Posterior cingulate gyrus (tissue), 11 donors: Measurements from ENCODE around the gene TMEM128.
"Not testable (repeated sequence)": the region's sequence is repeated elsewhere in the genome, so short reads cannot be mapped to it uniquely, and the experiment has no call there.

Source experiments
- DNase-seq, 10 donors: peaks; one replicate each; pipeline versions ENCODE4 v3.0.0 to v3.0.0-alpha.2; 2020 to 2021; ENCODE audit warnings: mixed read lengths in 3 of 10
- intact Hi-C: fragments of 100-400 bp; cut with DNase I; formaldehyde crosslinking; loops from one replicate; pipeline ENCODE4 v1.15.1; 2023

Gene TMEM128

DNA sequence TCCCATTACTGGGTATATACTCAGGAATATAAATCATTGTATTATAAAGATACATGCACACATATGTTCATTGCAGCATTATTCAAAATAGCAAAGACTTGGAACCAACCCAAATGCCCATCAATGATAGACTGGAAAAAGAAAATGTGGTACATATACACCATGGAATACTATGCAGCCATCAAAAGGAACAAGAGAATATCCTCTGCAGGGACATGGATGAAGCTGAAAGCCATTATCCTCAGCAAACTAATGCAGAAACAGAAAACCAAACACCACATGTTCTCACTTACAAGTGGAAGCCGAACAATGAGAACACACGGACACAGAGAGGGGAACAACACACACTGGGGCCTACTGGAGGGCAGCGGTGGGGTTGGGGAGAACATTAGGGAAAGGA is 9.7 kb upstream of the TMEM128 start:
- intact Hi-C loops, DNase-seq: not testable (repeated sequence)

DNA sequence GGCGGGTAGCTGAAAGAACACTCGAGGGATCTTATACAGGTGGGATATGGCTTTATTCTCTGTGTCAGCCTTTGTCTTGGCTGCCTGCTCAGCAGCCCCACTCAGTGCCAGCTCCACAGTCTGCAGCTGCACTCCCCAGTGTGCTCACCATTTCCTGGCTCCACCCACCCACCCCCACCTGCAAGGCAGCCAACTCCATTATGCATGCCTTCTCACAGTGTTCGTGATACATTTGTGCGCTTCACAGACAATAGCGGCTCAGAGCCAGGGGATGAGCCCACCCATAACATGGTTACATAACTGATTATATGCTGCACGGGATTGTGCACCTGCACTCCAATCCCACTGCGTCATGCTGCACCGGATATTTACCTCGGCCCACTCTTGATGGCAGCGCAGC is 8.8 kb upstream of the TMEM128 start:
- DNase-seq: no peak
- intact Hi-C loops: no loop called here

DNA sequence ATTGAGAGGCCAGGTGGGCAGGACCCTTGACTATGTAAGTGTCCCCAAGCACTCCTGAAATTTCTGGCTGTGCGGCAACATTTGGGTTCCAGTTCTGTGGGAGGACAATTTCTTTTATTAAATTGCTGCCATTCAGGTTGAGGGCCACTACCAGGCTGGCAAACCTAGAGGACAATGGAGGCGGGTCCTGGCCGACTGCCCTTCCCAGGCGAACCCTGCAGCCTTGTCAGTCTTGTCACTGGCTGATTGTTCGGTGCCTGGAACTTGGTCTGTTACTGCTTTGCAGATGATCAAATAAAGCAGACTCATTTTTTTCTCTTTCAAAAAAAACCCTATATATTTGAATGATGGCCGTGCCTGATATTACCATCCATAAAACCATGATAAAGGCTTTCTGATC is 6.6 kb upstream of the TMEM128 start:
- intact Hi-C loops: no loop called here
- peak; percentile 60 to 97 (median 80) for DNase-seq

DNA sequence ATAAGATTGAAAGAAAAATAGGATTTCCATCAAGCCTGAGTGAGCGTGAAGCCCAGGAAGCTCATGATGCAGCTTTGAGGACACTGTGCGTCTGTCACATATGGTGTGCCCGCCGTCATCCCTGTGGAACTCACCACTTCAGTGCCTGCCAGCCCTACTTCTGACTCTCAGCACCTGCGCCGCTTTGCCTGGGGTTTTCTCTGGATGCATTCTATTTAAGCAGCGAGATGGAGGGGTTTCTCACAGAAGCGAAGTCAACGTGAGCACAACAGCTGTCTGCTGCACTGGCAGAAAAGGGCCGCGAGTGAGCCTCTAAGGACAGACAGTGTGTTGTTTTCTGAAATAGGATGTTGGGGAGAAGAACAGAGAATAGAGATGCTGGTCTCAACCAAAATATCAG is 6.2 kb upstream of the TMEM128 start:
- intact Hi-C loops: no loop called here

DNA sequence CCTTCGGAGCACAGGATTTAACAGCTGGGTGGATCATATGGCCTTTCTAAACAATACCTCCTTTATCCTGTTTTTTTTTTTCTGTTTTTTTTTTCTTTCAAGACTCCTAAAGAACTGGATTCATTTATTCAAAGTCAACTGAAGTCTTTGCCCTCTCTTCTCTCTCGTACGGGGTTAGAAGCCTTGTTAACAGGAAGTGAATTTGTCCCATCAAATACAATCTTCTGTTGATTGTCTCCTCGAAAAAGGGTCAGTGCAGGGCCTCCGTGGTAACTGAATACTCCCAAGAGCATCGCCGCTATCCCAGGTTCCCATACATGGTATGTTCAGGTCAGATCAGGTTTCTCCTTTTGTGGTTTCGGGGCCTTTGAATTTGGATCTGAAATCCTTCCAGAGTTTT is 1.8 kb upstream of the TMEM128 start:
- intact Hi-C loops: loop anchor here (1.0 to 5.0 kb wide), 2 partner anchors 40 to 292 kb away; partner anchors contain the start of genes LYAR, STX18 and ZBTB49
- no peak for DNase-seq

More for the DNA sequence above, 6.2 kb upstream of the TMEM128 start:
- DNase-seq: peak in 4 of 10 donors; percentile 14 to 31 (median 18)

DNA sequence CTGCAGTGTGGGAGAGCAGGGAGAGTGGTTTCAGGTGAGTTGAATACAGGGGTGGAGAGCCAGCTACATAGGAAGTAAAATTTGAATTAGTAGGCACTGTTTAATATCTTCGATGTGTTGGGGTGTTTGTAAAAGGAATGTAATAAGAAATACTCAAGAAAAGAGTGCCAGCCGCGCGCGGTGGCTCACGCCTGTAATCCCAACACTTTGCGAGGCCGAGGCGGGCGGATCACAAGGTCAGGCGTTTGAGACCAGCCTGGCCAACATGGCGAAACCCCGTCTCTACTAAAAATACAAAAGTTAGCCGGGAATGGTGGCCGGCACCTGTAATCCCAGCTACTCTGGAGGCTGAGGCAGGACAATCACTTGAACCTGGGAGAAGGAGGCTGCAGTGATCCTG is 1.3 kb upstream of the TMEM128 start:
- intact Hi-C loops: loop anchor here (1.0 to 5.0 kb wide), 2 partner anchors 41 to 293 kb away; partner anchors contain the start of genes LYAR, STX18 and ZBTB49

DNA sequence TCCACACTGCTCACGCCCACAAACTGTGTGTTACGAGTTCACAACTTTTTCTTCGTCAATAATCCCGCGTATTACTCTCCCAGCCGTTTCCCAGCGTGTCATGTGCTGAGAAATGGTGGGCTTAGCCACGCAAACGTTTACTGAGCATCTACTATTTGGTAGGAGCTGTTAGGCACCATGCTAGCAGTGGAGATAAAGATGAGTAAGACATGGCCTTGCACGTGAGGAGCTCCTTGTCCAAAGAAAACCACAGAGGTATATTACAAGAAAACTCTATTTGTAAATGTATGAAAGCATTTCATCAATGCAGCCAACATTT is 821 bp upstream of the TMEM128 start:
- DNase-seq: no peak
- intact Hi-C loops: loop anchor here (1.0 to 5.0 kb wide), 2 partner anchors 41 to 293 kb away; partner anchors contain the start of genes LYAR, STX18 and ZBTB49

More for the DNA sequence above, 1.3 kb upstream of the TMEM128 start:
- DNase-seq: not testable (repeated sequence)

DNA sequence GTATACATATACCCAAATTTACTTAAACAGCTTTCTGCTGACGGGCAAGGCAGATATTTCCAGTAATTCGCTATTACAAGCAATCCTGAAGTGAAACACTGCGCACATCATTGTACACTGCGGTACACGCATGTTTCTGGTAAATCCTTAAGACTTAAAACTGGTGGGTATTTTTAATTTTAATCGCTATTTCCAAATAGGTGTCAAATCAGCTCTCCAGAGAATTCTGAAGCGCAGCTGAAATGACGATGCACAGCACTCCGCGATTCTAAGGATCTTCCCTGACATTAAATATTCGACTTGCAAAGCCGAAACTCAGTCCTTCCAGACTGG is 361 bp downstream of the TMEM128 start:
- intact Hi-C loops: loop anchor here (5.0 kb wide), 1 partner anchor 295 kb away; the partner anchor contains the start of gene STX18

DNA sequence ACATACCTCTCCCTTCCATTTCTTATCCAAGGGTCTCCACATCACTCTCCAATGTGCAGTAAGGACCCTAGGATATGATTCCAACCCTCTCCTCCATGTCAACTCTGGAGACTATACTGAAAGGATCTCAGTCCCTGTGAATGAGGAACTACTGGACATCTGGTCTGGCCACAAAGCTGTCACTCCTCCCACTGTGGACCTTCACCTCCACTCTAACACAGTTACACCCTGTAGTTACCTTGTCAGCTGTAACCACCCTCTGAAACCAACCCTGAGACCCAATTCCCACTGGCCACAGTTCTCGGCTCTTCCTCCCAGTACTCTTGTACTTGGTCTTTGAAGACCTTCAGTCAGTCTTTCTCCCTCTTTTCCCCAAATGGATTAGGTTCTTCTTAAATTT is 2.9 kb downstream of the TMEM128 start:
- DNase-seq: no peak
- intact Hi-C loops: loop anchor here (5.0 kb wide), 1 partner anchor 297 kb away; the partner anchor contains the start of gene STX18

More for the DNA sequence above, 361 bp downstream of the TMEM128 start:
- DNase-seq: no peak

DNA sequence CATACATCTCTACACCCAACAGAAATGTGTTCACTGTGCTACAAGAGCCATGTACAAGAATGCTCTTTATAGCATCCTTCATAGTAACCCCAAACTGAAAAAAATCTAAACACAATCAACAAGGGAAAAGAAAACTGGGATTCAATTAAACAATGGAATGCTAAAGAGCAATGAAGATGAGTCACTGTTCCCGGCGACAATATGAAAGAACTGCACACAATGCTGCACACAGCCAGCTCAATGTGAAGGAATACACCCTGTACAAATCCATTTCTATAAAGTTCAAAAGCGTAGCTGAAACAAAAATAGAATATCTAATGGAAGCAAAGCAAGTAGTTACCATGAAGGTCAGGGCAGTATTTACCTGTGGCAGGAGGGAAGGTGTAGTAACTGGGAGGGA is 8.5 kb downstream of the TMEM128 start:
- intact Hi-C loops: not testable (repeated sequence)

DNA sequence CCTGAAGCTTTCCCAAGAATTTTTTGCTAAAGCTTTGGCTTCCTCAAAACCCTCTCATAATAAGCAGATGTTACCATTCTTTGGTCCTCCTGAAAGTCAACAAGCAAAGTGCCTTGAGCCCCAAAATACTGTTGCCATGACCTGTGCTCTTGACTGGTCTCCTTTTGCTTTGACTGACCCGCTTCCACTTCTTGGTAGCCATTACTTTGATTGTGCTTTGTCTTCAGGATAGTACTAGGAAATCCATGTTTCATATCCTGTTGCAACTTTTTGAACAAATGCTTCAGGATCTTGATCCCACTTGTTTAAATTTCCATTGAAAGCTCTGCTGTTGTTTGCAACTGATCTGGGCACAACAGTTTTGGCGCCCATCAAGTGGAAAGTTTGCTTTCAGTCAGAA is 14.4 kb downstream of the TMEM128 start:
- intact Hi-C loops: no loop called here
- DNase-seq: no peak

More for the DNA sequence above, 8.5 kb downstream of the TMEM128 start:
- not testable (repeated sequence) for DNase-seq

DNA sequence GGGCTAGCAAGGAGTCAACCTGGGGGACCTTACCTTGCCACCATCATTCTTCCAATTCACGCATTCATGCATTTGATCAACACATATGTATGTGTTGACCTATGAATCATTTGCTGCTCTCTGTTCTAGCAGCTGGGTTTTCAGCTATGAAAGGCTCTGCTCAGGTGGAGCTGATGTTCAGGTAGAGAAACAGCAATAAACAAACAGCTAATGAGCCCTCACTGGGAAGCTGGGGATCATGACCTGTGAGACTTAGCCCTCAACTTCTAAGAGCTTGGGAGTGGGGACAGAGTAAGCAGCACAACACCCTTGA is 19.7 kb downstream of the TMEM128 start:
- intact Hi-C loops: no loop called here
- DNase-seq: no peak

DNA sequence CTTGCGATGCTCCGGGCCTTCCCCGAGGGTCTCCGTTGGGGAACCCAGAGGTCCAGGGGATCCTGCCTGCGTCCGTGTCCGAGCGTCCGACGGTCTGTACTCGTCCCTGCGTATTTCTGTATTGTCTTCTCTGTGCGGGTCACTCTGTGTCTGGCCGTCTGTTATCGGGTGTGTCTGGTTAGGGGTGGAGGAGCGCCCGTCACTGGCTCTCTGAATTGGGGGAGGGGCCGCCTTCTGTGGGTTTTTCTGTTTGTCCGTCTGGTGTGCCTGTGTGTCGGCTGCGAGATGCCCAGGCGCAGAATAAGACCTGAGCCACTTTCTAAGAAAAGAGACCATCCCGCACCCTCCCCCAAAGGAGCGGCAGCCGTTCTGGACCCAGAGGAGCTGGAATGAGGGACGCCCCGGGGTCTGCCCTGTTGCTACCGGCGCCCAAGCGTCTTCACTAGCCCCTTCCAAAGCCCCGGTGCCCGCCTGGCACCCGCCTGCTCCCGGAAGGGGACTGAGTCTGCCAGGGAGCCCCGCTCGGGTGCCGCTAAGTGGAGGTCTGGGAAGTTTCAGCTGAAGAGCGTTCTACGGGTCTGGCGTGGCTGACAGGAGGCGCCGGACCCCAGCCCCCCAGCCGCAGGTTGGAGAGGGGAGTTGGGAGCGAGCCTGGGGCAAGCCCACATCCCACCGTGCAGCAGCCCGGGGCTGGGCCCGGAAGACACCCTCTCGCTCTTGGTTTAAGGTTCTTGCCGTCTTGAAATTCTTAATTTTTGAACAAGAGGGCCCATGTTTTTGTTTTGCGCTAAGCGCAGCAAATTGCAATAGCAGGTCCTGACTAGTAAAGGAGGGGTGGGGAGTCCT is 20.3 kb downstream of the TMEM128 start:
- DNase-seq: peak in 1 of 10 donors; percentile 59
- intact Hi-C loops: no loop called here

DNA sequence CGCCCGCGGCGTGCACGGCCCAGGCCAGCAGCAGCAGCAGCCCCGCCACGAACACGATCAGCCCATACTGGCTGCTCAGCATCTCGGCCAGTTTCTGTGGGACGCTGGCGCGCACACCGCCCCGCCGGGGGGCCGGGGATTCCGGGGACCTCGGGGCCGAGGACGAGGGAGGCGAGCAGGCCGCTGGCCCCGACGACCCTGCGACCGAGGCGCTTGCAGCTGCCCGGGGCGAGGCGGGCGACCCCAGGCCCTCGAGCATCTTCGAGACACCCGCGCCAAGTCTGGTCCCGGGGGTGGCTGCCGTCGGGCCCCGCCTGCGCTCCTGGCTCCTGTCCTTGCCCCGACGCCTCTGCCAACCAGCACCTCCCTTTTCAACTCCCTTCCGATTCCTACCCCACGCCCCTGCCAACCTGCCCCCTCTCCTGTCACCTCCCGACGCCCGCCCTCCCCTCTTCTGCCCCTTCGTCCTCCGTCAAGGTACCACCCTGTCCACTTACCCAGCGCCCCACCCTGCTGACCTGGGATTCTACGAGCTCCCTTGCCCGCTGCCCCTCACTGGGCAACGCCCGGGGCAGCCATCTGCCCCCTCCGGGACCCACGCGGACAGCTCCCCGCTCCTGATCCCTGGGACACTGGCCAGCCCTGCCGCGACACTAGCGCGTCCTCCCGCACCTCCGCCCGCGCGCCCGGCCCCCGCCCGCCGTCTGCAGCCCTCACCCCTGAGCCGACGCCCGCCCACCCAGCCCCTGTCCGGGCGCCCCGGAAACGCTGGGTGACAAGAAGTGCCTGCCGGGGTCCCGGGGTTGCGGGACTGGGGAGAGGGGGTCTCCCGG is 21.2 kb downstream of the TMEM128 start, which contains the start of gene OTOP1:
Gene OTOP1, minus strand, starts transcription at position 324 of the 833 bp plus-strand sequence. Its CDS starts 65 bp downstream, at position 259.
- intact Hi-C loops: no loop called here
- DNase-seq: peak in 1 of 10 donors; percentile 54

DNA sequence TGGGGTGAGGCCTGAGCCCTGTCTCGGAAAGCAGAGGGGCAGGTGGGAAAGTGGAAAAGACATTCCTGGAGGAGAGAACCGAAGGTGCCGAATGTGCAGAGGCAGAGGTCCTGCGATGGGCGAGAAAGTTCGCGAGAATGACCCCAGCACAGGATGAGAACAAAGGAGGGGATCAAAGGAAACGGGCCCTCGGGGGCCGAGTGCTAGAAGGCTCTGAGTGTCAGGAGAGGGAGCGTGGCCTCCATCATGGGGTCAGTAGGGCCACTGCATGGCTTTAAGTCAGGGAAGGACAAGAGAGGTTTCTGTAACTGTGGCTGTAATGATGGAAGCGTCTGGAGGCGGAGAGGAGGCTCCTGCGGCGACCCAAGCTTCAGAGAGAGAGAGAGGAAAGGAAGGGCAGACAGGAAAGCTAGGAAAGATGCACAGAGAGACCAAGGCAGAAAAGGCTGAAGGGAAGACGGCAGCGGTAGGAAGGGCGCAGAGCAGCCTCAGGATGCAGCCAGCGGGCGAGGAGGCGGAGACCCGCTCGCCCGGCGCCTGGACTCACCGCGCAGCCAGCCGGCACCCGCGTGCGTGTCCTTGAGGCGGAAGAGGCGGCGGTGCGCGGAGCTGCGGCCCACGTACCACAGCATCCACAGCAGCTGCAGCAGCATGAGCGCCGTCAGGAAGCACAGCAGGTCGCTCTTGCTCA is 22.0 kb downstream of the TMEM128 start:
- intact Hi-C loops: no loop called here
- peak in 2 of 10 donors; percentile 75 to 84 for DNase-seq

DNA sequence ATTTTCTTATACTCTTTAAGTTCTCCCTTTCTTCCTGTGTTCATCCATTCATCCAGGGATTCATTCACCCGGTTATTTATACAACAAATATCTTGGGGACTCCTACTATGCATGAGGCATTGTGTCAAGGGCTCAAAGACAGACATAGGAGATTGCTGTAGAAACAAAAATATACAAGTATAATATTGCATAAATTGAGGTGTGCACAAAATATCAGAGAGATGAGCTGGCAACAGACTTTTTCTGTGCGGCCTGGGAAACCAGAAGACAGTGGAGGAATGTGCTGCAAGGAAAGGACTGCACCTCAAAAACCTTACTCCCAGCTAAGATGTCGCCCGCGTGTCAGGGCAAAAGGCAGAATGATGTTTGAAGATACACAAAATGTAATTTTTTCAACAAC is 30.9 kb downstream of the TMEM128 start:
- intact Hi-C loops: no loop called here

DNA sequence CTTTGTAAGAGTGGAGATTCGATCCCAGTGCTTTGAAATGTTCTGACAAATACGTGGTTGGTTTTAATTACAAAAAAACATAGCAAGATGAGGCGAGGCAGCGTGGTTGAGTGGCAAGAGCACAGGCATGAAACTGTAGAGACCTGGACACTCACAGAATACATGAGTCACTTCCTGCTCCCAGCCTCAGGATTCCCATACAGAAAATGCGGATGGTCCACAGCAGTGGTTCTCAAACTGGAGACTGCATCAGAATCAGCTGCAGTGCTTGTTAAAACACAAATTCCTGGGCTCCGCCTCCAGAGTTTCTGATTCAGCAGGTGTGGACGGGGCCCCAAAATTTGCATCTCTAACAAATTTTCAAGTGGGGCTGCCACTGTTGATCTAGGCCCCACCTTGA is 31.4 kb downstream of the TMEM128 start:
- intact Hi-C loops: no loop called here
- no peak for DNase-seq

More for the DNA sequence above, 30.9 kb downstream of the TMEM128 start:
- DNase-seq: no peak

DNA sequence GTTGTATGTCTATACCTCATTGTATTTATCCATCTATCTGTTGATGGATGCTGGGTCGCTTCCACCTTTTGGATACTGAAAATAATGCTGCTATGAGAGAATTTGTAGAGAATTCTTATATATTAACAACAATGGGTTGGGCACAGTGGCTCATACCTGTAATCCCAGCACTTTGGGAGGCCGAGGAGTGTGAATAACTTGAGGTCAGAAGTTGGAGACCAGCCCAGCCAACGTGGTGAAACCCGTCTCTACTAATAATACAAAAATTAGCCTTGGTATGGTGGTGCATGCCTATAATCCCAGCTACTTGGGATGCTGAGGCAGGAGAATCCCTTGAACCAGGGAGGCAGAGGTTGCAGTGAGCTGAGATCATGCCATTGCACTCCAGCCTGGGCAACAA is 34.3 kb downstream of the TMEM128 start:
- intact Hi-C loops, DNase-seq: not testable (repeated sequence)

DNA sequence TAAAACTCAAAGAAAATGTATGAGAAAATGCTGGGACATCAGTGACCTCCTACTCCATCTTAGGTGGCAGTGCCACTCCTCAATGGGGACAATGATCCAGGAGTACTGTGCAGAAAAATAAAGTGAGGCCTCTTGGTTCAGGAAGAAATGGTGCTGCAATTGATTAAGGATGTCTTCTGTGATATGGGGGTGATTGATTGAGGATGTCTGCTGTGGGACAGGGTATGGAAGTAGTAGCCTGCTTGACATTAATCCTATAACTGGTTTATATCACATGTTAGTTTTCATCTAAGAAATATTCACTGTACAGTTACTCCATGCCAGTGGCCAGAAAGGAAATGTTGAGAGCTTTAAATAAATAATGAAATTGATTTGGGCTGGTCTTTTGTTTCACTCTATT is 41.8 kb downstream of the TMEM128 start:
- DNase-seq: no peak
- intact Hi-C loops: no loop called here

DNA sequence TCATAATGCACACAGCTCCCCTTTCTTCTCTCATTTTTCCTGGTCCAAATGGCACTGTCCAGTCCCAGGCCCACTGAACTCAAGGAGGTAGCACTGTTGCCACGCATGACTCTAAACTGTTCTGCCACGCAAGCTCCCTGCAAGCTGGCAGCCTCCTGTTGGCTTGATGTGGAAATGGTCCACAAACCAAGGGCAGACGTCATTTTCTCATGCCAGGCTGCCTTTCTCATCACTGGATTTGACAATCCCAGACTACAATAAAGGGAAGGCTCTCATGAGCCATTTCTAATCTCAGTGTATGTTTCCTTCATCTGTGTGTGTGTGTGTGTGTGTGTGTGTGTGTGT is 43.6 kb downstream of the TMEM128 start:
- intact Hi-C loops: no loop called here
- DNase-seq: no peak
